GM12878 (cell line): ENCODE measurements around the gene HSFX2.
"Not testable (repeated sequence)": the region's sequence is repeated elsewhere in the genome, so short reads cannot be mapped to it uniquely, and the experiment has no call there.

ENCODE experiments used
- CTCF ChIP-seq, 3 experiments: IDR thresholded peaks in 2 of 3; conservative IDR thresholded peaks in 1 of 3; 2 replicates each; pipeline ENCODE4 v1.5.1; 2011; ENCODE audit warnings: low read depth in 3 of 3, low read length in 3 of 3, mild to moderate bottlenecking in 3 of 3, control low read depth in 2 of 3, moderate library complexity in 2 of 3, inconsistent platforms in 1 of 3, mixed read lengths in 1 of 3; ENCODE audit not compliant: control insufficient read depth in 2 of 3, insufficient read depth in 1 of 3; ENCODE audit errors: extremely low read depth in 1 of 3
- EZH2 ChIP-seq: IDR thresholded peaks from 2 replicates; pipeline ENCODE4 v1.6.1; 2012; ENCODE audit warnings: low read depth, mild to moderate bottlenecking, control low read depth, inconsistent platforms, low read length, borderline replicate concordance; ENCODE audit not compliant: control insufficient read depth
- IRF4 ChIP-seq: IDR thresholded peaks from 2 replicates; pipeline ENCODE4 v1.6.1; 2011; ENCODE audit warnings: low read depth, low read length
- NFYA ChIP-seq: IDR thresholded peaks from 2 replicates; pipeline ENCODE4 v1.6.1; 2011; ENCODE audit warnings: low read depth, mild to moderate bottlenecking, low read length, improper control_type of control experiment, borderline replicate concordance
- NFYB ChIP-seq: IDR thresholded peaks from 2 replicates; pipeline ENCODE4 v1.6.1; 2011; ENCODE audit warnings: low read depth, mild to moderate bottlenecking, low read length, improper control_type of control experiment, moderate library complexity; ENCODE audit not compliant: insufficient read depth
- SIN3A ChIP-seq: IDR thresholded peaks from 2 replicates; pipeline ENCODE4 v1.6.1; 2012; ENCODE audit warnings: low read depth, low read length, improper control_type of control experiment
- YY1 ChIP-seq: IDR thresholded peaks from 2 replicates; pipeline ENCODE4 v1.6.1; 2011; ENCODE audit warnings: low read depth, mild to moderate bottlenecking, low read length
- ZBTB4 ChIP-seq: fragments of 450-650 bp; formaldehyde crosslinking; IDR thresholded peaks from 2 replicates; pipeline ENCODE4 v1.4.0; 2022; ENCODE audit warnings: mild to moderate bottlenecking, moderate library complexity
- ZNF274 ChIP-seq: IDR thresholded peaks from one replicate; pipeline ENCODE4 v1.8.0; 2011; ENCODE audit not compliant: insufficient read length, insufficient read depth
- ZNF592 ChIP-seq: fragments of 450-650 bp; IDR thresholded peaks from 2 replicates; pipeline ENCODE4 v1.6.1; 2017; ENCODE audit warnings: mild to moderate bottlenecking, moderate library complexity

- TF ChIP-seq ZBTB4; EZH2; NFYB; YY1; SIN3A; NFYA; IRF4; CTCF (IDR thresholded peaks at IDR 0.05 in 2 of 3, conservative IDR thresholded peaks at IDR 0.05 in 1 of 3; ENCODE audit: control insufficient read depth in 2 of 3, extremely low read depth in 1 of 3, insufficient read depth in 1 of 3, low read depth in 3 of 3, low read length in 3 of 3); ZNF592; ZNF274: not testable (repeated sequence)
These were observed 47.3 kb downstream of the HSFX2 start for GRCh38 chrX:149547782-149548181.
